Ureter (tissue), 1 donor: ENCODE data around the gene ERCC3. TPM values are rescaled to one million over a fixed set of nuclear protein-coding genes. Genes with fewer than 3 reads are reported as not detected.

Experiments
- DNase-seq: peaks from one replicate; pipeline ENCODE4 v3.0.0-alpha.2; 2020; ENCODE audit warnings: low spot score
- total RNA-seq: library from RNA; stranded (reverse); gene quantifications from one replicate; pipeline ENCODE4 v1.2.4, GENCODE V29; 2023
- donor health status: DM: yes; HTN: yes; CAD: no.

ERCC3 gene
- total RNA-seq: 44.5 TPM

GRCh38 chr2:127293748-127294562 is at the start of gene ERCC3:
Gene ERCC3, minus strand, starts transcription at chr2:127294144. Its CDS starts 63 bp downstream, at chr2:127294081.
- peak; percentile 82 for DNase-seq

GRCh38 chr2:127343277-127343676 is 49.3 kb upstream of the ERCC3 start:
- no peak for DNase-seq

- no peak for DNase-seq
These were observed 48.2 kb upstream of the ERCC3 start for GRCh38 chr2:127342101-127342500.

GRCh38 chr2:127332335-127332734 is 38.4 kb upstream of the ERCC3 start:
- DNase-seq: no peak

GRCh38 chr2:127330753-127331152 is 36.8 kb upstream of the ERCC3 start:
- DNase-seq: no peak

GRCh38 chr2:127326289-127326945 is 32.5 kb upstream of the ERCC3 start:
- DNase-seq: no peak

GRCh38 chr2:127324635-127325034 is 30.7 kb upstream of the ERCC3 start:
- no peak for DNase-seq

- no peak for DNase-seq
These were observed 27.4 kb upstream of the ERCC3 start for GRCh38 chr2:127321303-127321702.

GRCh38 chr2:127320586-127321275 is 26.8 kb upstream of the ERCC3 start:
- DNase-seq: no peak

- no peak for DNase-seq
These were observed 26.1 kb upstream of the ERCC3 start for GRCh38 chr2:127320067-127320466.

GRCh38 chr2:127314193-127314988 is 20.4 kb upstream of the ERCC3 start:
- no peak for DNase-seq

GRCh38 chr2:127313406-127313805 is 19.5 kb upstream of the ERCC3 start:
- no peak for DNase-seq

- no peak for DNase-seq
These were observed 17.0 kb upstream of the ERCC3 start for GRCh38 chr2:127310980-127311379.

GRCh38 chr2:127309468-127309867 is 15.5 kb upstream of the ERCC3 start:
- DNase-seq: no peak

GRCh38 chr2:127308586-127309138 is 14.7 kb upstream of the ERCC3 start:
- DNase-seq: no peak

GRCh38 chr2:127305990-127306585 is 12.1 kb upstream of the ERCC3 start:
- no peak for DNase-seq

GRCh38 chr2:127302168-127302567 is 8.2 kb upstream of the ERCC3 start:
- DNase-seq: no peak

GRCh38 chr2:127293386-127293747 is 577 bp downstream of the ERCC3 start:
- DNase-seq: no peak

GRCh38 chr2:127288274-127288673 is 5.7 kb downstream of the ERCC3 start:
- no peak for DNase-seq

GRCh38 chr2:127283275-127283674 is 10.7 kb downstream of the ERCC3 start:
- no peak for DNase-seq

- DNase-seq: no peak
These were observed 13.3 kb downstream of the ERCC3 start for GRCh38 chr2:127280693-127281092.
